HepG2 (cell line): ENCODE results near the gene SPHK2. TPM values are rescaled to one million over a fixed set of nuclear protein-coding genes. Genes with fewer than 3 reads are reported as not detected.
A peak's percentile ranks its signal among the peaks of the same experiment; 100 is the strongest.

Experiments
- ADNP ChIP-seq: sonication (generic); formaldehyde crosslinking; IDR thresholded peaks from 2 replicates; pipeline ENCODE4 v1.4.0; 2020; ENCODE audit warnings: missing genetic modification reagents
- CEBPB ChIP-seq: IDR thresholded peaks from 2 replicates; pipeline ENCODE4 v1.6.1; 2011; ENCODE audit warnings: low read depth, low read length, improper control_type of control experiment, borderline replicate concordance
- CHD4 ChIP-seq: fragments of 200-600 bp; sonication (generic); IDR thresholded peaks from 2 replicates; pipeline ENCODE4 v1.7.0; 2017; ENCODE audit warnings: mild to moderate bottlenecking, low read length, borderline replicate concordance
- HNF4A ChIP-seq: sonication (generic); formaldehyde crosslinking; IDR thresholded peaks from 2 replicates; pipeline ENCODE4 v1.4.0; 2020; ENCODE audit warnings: missing genetic modification reagents
- KAT2B ChIP-seq: fragments of 150-350 bp; IDR thresholded peaks from 2 replicates; pipeline ENCODE4 v1.6.1; 2014; ENCODE audit warnings: low read depth, low read length, borderline replicate concordance
- ZNF3 ChIP-seq: IDR thresholded peaks from 2 replicates; pipeline ENCODE4 v1.7.0; 2017; ENCODE audit warnings: inconsistent platforms
- polyA plus RNA-seq, 8 experiments: library from polyadenylated mRNA; depleted of rRNA in 3 of 8; stranded (reverse) in 7 of 8; unstranded in 1 of 8; fragments of >200 nt; fragmentation: Illumina TruSeq in 4 of 8; extraction: Trizol in 4 of 8; gene quantifications; 2 replicates each; pipeline versions ENCODE4 v1.2.1 to v1.2.3, GENCODE V29; 2011 to 2016; ENCODE audit warnings: low read depth in 4 of 8, missing spikeins in 1 of 8, mixed read lengths in 1 of 8; ENCODE audit not compliant: insufficient read depth in 1 of 8
- total RNA-seq, 5 experiments: library from RNA; depleted of rRNA; stranded (reverse); fragments of >200 nt; fragmentation: Illumina TruSeq; extraction: Trizol; gene quantifications; 2 replicates each; pipeline ENCODE4 v1.2.3, GENCODE V29; 2016; ENCODE audit warnings: low read depth in 1 of 5
- TF ChIP-seq, protein P1 (sequence below): sonication (generic); formaldehyde crosslinking; IDR thresholded peaks from 2 replicates; pipeline ENCODE4 v1.5.0; 2020; ENCODE audit warnings: mild to moderate bottlenecking, missing genetic modification reagents, borderline replicate concordance
- TF ChIP-seq, protein P2 (sequence below), 2 experiments: IDR thresholded peaks; 2 replicates each; pipeline ENCODE4 v1.6.1; 2011 to 2012; ENCODE audit warnings: low read length in 2 of 2, borderline replicate concordance in 1 of 2, low read depth in 1 of 2, mild to moderate bottlenecking in 1 of 2, moderate library complexity in 1 of 2
- TF ChIP-seq, protein P3 (sequence below): sonication (generic); formaldehyde crosslinking; IDR thresholded peaks from 2 replicates; pipeline ENCODE4 v1.5.0; 2020; ENCODE audit warnings: mild to moderate bottlenecking, missing genetic modification reagents, borderline replicate concordance

SPHK2 gene
- total and polyA plus RNA-seq, 2 of the 13 experiments (the other 11 are each of a cell fraction or from before 2014, with no cell fraction given): 2.9 to 14.4 TPM

DNA sequence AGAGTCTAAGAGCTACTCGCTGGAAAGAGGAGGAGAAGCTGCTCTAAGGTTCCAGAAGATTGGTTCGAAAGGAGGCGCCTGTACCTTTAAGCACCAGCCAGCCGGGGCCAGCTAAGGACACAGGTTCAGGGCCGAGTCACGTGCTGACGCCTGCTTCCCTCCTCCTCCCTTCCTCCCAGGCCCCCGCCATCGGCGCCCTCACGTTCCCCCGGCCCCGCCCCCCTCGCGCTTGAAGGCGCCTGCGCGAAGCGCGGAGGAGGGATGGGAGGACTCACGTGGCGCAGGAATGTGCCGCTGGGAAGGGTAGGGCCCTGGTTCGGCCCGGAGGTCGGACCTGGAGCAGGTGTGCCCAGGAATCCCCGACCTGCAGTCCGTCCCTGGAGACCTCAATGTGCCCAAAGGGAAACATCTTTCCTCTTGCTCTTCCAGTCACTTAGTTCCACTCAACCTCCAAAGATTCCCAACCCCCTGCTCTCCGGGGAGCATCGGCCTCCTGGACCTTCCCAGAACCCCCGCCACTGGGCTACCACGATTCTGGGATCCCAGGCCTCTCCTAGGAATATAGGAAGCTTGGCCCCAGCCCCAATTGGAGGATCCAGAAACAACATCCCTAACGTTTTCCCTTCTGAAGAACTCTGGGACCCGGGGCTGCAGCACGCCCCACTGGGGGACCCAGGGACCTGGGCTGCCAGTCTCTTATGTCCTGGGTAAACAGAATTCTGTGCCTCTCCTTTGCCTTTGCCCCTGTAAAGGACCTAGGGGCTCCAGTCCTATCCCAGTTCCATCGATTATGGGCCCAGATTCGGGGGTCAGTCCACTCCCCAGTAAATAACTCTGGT, 15.3 kb downstream of the SPHK2 start (continued):
- TF ChIP-seq, protein P1, sequence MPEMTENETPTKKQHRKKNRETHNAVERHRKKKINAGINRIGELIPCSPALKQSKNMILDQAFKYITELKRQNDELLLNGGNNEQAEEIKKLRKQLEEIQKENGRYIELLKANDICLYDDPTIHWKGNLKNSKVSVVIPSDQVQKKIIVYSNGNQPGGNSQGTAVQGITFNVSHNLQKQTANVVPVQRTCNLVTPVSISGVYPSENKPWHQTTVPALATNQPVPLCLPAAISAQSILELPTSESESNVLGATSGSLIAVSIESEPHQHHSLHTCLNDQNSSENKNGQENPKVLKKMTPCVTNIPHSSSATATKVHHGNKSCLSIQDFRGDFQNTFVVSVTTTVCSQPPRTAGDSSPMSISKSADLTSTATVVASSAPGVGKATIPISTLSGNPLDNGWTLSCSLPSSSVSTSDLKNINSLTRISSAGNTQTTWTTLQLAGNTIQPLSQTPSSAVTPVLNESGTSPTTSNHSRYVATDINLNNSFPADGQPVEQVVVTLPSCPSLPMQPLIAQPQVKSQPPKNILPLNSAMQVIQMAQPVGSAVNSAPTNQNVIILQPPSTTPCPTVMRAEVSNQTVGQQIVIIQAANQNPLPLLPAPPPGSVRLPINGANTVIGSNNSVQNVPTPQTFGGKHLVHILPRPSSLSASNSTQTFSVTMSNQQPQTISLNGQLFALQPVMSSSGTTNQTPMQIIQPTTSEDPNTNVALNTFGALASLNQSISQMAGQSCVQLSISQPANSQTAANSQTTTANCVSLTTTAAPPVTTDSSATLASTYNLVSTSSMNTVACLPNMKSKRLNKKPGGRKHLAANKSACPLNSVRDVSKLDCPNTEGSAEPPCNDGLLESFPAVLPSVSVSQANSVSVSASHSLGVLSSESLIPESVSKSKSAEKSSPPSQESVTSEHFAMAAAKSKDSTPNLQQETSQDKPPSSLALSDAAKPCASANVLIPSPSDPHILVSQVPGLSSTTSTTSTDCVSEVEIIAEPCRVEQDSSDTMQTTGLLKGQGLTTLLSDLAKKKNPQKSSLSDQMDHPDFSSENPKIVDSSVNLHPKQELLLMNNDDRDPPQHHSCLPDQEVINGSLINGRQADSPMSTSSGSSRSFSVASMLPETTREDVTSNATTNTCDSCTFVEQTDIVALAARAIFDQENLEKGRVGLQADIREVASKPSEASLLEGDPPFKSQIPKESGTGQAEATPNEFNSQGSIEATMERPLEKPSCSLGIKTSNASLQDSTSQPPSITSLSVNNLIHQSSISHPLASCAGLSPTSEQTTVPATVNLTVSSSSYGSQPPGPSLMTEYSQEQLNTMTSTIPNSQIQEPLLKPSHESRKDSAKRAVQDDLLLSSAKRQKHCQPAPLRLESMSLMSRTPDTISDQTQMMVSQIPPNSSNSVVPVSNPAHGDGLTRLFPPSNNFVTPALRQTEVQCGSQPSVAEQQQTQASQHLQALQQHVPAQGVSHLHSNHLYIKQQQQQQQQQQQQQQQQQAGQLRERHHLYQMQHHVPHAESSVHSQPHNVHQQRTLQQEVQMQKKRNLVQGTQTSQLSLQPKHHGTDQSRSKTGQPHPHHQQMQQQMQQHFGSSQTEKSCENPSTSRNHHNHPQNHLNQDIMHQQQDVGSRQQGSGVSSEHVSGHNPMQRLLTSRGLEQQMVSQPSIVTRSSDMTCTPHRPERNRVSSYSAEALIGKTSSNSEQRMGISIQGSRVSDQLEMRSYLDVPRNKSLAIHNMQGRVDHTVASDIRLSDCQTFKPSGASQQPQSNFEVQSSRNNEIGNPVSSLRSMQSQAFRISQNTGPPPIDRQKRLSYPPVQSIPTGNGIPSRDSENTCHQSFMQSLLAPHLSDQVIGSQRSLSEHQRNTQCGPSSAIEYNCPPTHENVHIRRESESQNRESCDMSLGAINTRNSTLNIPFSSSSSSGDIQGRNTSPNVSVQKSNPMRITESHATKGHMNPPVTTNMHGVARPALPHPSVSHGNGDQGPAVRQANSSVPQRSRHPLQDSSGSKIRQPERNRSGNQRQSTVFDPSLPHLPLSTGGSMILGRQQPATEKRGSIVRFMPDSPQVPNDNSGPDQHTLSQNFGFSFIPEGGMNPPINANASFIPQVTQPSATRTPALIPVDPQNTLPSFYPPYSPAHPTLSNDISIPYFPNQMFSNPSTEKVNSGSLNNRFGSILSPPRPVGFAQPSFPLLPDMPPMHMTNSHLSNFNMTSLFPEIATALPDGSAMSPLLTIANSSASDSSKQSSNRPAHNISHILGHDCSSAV (CRISPR knock-in tag): no peak
- TF ChIP-seq HNF4A (CRISPR knock-in tag): peak; percentile 39
- TF ChIP-seq KAT2B: no peak
- peak; percentile 78; the same call in 1 of the 2 replicates for TF ChIP-seq CHD4
- no peak for TF ChIP-seq ZNF3
- no peak for TF ChIP-seq CEBPB
- TF ChIP-seq, protein P2, sequence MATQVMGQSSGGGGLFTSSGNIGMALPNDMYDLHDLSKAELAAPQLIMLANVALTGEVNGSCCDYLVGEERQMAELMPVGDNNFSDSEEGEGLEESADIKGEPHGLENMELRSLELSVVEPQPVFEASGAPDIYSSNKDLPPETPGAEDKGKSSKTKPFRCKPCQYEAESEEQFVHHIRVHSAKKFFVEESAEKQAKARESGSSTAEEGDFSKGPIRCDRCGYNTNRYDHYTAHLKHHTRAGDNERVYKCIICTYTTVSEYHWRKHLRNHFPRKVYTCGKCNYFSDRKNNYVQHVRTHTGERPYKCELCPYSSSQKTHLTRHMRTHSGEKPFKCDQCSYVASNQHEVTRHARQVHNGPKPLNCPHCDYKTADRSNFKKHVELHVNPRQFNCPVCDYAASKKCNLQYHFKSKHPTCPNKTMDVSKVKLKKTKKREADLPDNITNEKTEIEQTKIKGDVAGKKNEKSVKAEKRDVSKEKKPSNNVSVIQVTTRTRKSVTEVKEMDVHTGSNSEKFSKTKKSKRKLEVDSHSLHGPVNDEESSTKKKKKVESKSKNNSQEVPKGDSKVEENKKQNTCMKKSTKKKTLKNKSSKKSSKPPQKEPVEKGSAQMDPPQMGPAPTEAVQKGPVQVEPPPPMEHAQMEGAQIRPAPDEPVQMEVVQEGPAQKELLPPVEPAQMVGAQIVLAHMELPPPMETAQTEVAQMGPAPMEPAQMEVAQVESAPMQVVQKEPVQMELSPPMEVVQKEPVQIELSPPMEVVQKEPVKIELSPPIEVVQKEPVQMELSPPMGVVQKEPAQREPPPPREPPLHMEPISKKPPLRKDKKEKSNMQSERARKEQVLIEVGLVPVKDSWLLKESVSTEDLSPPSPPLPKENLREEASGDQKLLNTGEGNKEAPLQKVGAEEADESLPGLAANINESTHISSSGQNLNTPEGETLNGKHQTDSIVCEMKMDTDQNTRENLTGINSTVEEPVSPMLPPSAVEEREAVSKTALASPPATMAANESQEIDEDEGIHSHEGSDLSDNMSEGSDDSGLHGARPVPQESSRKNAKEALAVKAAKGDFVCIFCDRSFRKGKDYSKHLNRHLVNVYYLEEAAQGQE (IDR thresholded peaks at IDR 0.05; ENCODE audit: borderline replicate concordance in 1 of 2, low read depth in 1 of 2, low read length in 2 of 2): peak in 1 of 2 experiments; percentile 10; a peak in 1 of 4 replicates
- TF ChIP-seq, protein P3, sequence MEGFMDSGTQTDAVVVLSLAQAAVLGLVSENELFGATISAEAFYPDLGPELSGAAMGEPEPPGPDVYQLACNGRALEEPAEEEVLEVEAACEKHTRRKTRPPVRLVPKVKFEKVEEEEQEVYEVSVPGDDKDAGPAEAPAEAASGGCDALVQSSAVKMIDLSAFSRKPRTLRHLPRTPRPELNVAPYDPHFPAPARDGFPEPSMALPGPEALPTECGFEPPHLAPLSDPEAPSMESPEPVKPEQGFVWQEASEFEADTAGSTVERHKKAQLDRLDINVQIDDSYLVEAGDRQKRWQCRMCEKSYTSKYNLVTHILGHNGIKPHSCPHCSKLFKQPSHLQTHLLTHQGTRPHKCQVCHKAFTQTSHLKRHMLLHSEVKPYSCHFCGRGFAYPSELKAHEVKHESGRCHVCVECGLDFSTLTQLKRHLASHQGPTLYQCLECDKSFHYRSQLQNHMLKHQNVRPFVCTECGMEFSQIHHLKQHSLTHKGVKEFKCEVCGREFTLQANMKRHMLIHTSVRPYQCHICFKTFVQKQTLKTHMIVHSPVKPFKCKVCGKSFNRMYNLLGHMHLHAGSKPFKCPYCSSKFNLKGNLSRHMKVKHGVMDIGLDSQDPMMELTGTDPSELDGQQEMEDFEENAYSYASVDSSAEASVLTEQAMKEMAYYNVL (CRISPR knock-in tag): no peak
- TF ChIP-seq ADNP (CRISPR knock-in tag): no peak
